HT1080 (cell line): Measurements from ENCODE around the gene PVALB. TPM values are rescaled to one million over a fixed set of nuclear protein-coding genes. Genes with fewer than 3 reads are reported as not detected.

Experiments
- DNase-seq: peaks from one replicate; pipeline ENCODE4 v3.0.0-alpha.2; 2015; ENCODE audit warnings: low read depth
- total RNA-seq: library from RNA; depleted of rRNA; stranded (reverse); fragments of >200 nt; shearing (Covaris generic); gene quantifications from 2 replicates; pipeline ENCODE4 v1.2.3, GENCODE V29; 2014

The PVALB gene
- total RNA-seq, 1 experiment from 2014 or later = not detected

GRCh38 chr22:36846949-36847348 is 30.1 kb upstream of the PVALB start:
- DNase-seq = no peak

- DNase-seq = no peak
Observed at GRCh38 chr22:36846271-36846670, 29.4 kb upstream of the PVALB start.

- no peak for DNase-seq
Observed at GRCh38 chr22:36840106-36840505, 23.3 kb upstream of the PVALB start.

- peak; percentile 76 for DNase-seq
Observed at GRCh38 chr22:36839356-36840073, 22.7 kb upstream of the PVALB start.

GRCh38 chr22:36838119-36839030 is 21.5 kb upstream of the PVALB start:
- no peak for DNase-seq

- no peak for DNase-seq
Observed at GRCh38 chr22:36835903-36836302, 19.1 kb upstream of the PVALB start.

GRCh38 chr22:36833073-36833472 is 16.2 kb upstream of the PVALB start:
- no peak for DNase-seq

GRCh38 chr22:36831717-36832116 is 14.9 kb upstream of the PVALB start:
- no peak for DNase-seq

GRCh38 chr22:36831206-36831605 is 14.4 kb upstream of the PVALB start:
- DNase-seq = no peak

- DNase-seq = no peak
Observed at GRCh38 chr22:36830601-36831000, 13.8 kb upstream of the PVALB start.

GRCh38 chr22:36829370-36830002 is 12.7 kb upstream of the PVALB start:
- no peak for DNase-seq

- peak; percentile 8 for DNase-seq
Observed at GRCh38 chr22:36828815-36829214, 12.0 kb upstream of the PVALB start.

GRCh38 chr22:36826262-36826661 is 9.4 kb upstream of the PVALB start:
- no peak for DNase-seq

- no peak for DNase-seq
Observed at GRCh38 chr22:36824655-36825054, 7.8 kb upstream of the PVALB start.

- DNase-seq = peak; percentile 32
Observed at GRCh38 chr22:36823186-36823839, 6.5 kb upstream of the PVALB start.

GRCh38 chr22:36822581-36822980 is 5.7 kb upstream of the PVALB start:
- DNase-seq = no peak

GRCh38 chr22:36819112-36819511 is 2.3 kb upstream of the PVALB start:
- DNase-seq = no peak

GRCh38 chr22:36818010-36818642 is 1.3 kb upstream of the PVALB start:
- DNase-seq = peak; percentile 12

GRCh38 chr22:36817525-36817848 is 652 bp upstream of the PVALB start:
- no peak for DNase-seq

GRCh38 chr22:36816339-36816635 is 548 bp downstream of the PVALB start:
- no peak for DNase-seq

GRCh38 chr22:36815558-36816338 is 1.1 kb downstream of the PVALB start:
- DNase-seq = no peak
